Measurements from ENCODE around the gene AK1. TPM values are rescaled to one million over a fixed set of nuclear protein-coding genes. Genes with fewer than 3 reads are reported as not detected.

AK1 gene
- total and polyA plus RNA-seq, 9 of the 15 experiments (the other 6 are each of a cell fraction or from before 2014, with no cell fraction given) = 10.1 to 71.8 (median 39.0) TPM

DNA sequence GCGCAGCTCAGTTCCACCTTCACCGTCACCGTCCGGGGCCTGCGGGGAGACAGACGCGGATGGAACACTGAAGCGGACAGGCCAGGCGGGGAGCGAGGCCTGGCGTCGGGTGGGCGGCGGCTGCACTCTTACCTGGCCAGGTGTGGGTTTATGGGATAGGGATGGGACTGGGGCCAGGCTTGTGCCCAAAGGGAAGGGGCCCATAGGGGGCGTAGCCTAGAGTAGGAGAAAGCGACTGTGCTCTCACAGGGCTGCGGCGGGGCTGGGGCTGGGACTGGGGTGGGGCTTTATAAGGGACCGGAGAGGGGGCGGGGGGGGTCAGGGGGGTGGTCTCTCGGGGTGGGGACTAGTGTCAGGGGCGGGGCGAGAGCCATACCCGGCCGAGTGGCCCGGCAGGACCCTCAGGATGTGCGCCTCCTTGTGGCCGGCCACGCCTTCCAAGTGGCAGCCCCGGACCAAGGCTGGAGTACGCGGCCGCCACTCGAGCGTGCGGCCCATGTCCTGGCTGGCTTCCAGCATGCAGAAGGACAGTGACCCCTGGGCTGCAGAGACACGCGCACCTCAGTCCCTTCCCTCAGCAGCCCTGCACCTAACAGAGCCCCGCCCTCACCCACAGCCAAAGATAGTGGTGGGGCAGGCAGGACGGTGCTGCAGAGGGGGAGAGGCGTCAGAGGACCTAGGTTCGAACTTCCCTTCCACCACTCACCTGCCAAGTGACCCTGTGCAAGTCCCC lies 52.0 kb downstream of the AK1 start (continued):
- TF ChIP-seq, protein P1, sequence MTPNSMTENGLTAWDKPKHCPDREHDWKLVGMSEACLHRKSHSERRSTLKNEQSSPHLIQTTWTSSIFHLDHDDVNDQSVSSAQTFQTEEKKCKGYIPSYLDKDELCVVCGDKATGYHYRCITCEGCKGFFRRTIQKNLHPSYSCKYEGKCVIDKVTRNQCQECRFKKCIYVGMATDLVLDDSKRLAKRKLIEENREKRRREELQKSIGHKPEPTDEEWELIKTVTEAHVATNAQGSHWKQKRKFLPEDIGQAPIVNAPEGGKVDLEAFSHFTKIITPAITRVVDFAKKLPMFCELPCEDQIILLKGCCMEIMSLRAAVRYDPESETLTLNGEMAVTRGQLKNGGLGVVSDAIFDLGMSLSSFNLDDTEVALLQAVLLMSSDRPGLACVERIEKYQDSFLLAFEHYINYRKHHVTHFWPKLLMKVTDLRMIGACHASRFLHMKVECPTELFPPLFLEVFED (CRISPR knock-in tag; conservative IDR thresholded peaks at IDR 0.05) = no peak
- TF ChIP-seq ELF4 (CRISPR knock-in tag; IDR thresholded peaks at IDR 0.05) (no peak), RBM17 (IDR thresholded peaks at IDR 0.05; ENCODE audit: borderline replicate concordance, low read depth, low read length) (no peak), MAFG (tag; conservative IDR thresholded peaks at IDR 0.05) (no peak), ZNF699 (CRISPR knock-in tag; IDR thresholded peaks at IDR 0.05; ENCODE audit: insufficient replicate concordance) (no peak), BACH1 (tag; IDR thresholded peaks at IDR 0.05) (no peak), ZFP30 (CRISPR knock-in tag; IDR thresholded peaks at IDR 0.05; ENCODE audit: borderline replicate concordance) (no peak), NFIC (IDR thresholded peaks at IDR 0.05) (peak; percentile 96)
- TF ChIP-seq, protein P2, sequence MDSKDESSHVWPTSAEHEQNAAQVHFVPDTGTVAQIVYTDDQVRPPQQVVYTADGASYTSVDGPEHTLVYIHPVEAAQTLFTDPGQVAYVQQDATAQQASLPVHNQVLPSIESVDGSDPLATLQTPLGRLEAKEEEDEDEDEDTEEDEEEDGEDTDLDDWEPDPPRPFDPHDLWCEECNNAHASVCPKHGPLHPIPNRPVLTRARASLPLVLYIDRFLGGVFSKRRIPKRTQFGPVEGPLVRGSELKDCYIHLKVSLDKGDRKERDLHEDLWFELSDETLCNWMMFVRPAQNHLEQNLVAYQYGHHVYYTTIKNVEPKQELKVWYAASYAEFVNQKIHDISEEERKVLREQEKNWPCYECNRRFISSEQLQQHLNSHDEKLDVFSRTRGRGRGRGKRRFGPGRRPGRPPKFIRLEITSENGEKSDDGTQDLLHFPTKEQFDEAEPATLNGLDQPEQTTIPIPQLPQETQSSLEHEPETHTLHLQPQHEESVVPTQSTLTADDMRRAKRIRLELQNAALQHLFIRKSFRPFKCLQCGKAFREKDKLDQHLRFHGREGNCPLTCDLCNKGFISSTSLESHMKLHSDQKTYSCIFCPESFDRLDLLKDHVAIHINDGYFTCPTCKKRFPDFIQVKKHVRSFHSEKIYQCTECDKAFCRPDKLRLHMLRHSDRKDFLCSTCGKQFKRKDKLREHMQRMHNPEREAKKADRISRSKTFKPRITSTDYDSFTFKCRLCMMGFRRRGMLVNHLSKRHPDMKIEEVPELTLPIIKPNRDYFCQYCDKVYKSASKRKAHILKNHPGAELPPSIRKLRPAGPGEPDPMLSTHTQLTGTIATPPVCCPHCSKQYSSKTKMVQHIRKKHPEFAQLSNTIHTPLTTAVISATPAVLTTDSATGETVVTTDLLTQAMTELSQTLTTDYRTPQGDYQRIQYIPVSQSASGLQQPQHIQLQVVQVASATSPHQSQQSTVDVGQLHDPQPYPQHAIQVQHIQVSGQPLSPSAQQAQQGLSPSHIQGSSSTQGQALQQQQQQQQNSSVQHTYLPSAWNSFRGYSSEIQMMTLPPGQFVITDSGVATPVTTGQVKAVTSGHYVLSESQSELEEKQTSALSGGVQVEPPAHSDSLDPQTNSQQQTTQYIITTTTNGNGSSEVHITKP (IDR thresholded peaks at IDR 0.05; ENCODE audit: partially characterized antibody) = peak; percentile 5
- TF ChIP-seq, protein P3, sequence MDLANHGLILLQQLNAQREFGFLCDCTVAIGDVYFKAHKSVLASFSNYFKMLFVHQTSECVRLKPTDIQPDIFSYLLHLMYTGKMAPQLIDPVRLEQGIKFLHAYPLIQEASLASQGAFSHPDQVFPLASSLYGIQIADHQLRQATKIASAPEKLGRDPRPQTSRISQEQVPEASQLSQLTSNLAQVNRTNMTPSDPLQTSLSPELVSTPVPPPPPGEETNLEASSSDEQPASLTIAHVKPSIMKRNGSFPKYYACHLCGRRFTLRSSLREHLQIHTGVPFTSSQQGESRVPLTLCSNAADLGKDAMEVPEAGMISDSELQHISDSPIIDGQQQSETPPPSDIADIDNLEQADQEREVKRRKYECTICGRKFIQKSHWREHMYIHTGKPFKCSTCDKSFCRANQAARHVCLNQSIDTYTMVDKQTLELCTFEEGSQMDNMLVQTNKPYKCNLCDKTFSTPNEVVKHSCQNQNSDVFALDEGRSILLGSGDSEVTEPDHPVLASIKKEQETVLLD (IDR thresholded peaks at IDR 0.05) = no peak
- TF ChIP-seq, protein P4, sequence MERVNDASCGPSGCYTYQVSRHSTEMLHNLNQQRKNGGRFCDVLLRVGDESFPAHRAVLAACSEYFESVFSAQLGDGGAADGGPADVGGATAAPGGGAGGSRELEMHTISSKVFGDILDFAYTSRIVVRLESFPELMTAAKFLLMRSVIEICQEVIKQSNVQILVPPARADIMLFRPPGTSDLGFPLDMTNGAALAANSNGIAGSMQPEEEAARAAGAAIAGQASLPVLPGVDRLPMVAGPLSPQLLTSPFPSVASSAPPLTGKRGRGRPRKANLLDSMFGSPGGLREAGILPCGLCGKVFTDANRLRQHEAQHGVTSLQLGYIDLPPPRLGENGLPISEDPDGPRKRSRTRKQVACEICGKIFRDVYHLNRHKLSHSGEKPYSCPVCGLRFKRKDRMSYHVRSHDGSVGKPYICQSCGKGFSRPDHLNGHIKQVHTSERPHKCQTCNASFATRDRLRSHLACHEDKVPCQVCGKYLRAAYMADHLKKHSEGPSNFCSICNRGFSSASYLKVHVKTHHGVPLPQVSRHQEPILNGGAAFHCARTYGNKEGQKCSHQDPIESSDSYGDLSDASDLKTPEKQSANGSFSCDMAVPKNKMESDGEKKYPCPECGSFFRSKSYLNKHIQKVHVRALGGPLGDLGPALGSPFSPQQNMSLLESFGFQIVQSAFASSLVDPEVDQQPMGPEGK (CRISPR knock-in tag; IDR thresholded peaks at IDR 0.05; ENCODE audit: borderline replicate concordance) = no peak
- TF ChIP-seq, protein P5, sequence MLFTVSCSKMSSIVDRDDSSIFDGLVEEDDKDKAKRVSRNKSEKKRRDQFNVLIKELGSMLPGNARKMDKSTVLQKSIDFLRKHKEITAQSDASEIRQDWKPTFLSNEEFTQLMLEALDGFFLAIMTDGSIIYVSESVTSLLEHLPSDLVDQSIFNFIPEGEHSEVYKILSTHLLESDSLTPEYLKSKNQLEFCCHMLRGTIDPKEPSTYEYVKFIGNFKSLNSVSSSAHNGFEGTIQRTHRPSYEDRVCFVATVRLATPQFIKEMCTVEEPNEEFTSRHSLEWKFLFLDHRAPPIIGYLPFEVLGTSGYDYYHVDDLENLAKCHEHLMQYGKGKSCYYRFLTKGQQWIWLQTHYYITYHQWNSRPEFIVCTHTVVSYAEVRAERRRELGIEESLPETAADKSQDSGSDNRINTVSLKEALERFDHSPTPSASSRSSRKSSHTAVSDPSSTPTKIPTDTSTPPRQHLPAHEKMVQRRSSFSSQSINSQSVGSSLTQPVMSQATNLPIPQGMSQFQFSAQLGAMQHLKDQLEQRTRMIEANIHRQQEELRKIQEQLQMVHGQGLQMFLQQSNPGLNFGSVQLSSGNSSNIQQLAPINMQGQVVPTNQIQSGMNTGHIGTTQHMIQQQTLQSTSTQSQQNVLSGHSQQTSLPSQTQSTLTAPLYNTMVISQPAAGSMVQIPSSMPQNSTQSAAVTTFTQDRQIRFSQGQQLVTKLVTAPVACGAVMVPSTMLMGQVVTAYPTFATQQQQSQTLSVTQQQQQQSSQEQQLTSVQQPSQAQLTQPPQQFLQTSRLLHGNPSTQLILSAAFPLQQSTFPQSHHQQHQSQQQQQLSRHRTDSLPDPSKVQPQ (CRISPR knock-in tag; IDR thresholded peaks at IDR 0.05; ENCODE audit: borderline replicate concordance) = no peak
- TF ChIP-seq, protein P6, sequence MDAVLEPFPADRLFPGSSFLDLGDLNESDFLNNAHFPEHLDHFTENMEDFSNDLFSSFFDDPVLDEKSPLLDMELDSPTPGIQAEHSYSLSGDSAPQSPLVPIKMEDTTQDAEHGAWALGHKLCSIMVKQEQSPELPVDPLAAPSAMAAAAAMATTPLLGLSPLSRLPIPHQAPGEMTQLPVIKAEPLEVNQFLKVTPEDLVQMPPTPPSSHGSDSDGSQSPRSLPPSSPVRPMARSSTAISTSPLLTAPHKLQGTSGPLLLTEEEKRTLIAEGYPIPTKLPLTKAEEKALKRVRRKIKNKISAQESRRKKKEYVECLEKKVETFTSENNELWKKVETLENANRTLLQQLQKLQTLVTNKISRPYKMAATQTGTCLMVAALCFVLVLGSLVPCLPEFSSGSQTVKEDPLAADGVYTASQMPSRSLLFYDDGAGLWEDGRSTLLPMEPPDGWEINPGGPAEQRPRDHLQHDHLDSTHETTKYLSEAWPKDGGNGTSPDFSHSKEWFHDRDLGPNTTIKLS (IDR thresholded peaks at IDR 0.05; ENCODE audit: borderline replicate concordance, low read depth) = 0 out of 2 replicates have a peak, but pooled peaks have one; percentile 25
